Calu3 (cell line): Measurements from ENCODE around the gene KCP. TPM values are rescaled to one million over a fixed set of nuclear protein-coding genes. Genes with fewer than 3 reads are reported as not detected.
A peak's percentile ranks its signal among the peaks of the same experiment; 100 is the strongest.

Source experiments
- BruUV-seq: library from RNA; stranded (reverse); fragments of 400-500 nt; replicated peaks from 2 replicates; lab custom pipeline; 2021; lab: Mats Ljungman, UMichigan
- CTCF ChIA-PET: fragments of 300-600 bp; sonication (Branson Sonifier 250); formaldehyde crosslinking; loops from one replicate; lab custom pipeline; 2022; ENCODE audit warnings: antibody characterized with exemption; lab: Charles Lee
- DNase-seq: peaks from one replicate; pipeline ENCODE4 v3.0.0; 2022
- H3K27ac Mint-ChIP-seq: one replicate; pipeline ENCODE4 v1.8.0; 2022; ENCODE audit warnings: mixed read lengths; ENCODE audit not compliant: unreplicated experiment
- H3K27me3 Mint-ChIP-seq: one replicate; pipeline ENCODE4 v1.8.0; 2022; ENCODE audit warnings: mixed read lengths; ENCODE audit not compliant: unreplicated experiment
- H3K36me3 Mint-ChIP-seq: one replicate; pipeline ENCODE4 v1.8.0; 2022; ENCODE audit warnings: mild to moderate bottlenecking, moderate library complexity, mixed read lengths; ENCODE audit not compliant: insufficient read depth, unreplicated experiment
- H3K4me1 Mint-ChIP-seq: one replicate; pipeline ENCODE4 v1.8.0; 2022; ENCODE audit warnings: mild to moderate bottlenecking, low read depth, mixed read lengths; ENCODE audit not compliant: unreplicated experiment
- H3K4me3 Mint-ChIP-seq: one replicate; pipeline ENCODE4 v1.8.0; 2022; ENCODE audit warnings: mild to moderate bottlenecking, low read depth, moderate library complexity, mixed read lengths; ENCODE audit not compliant: unreplicated experiment
- H3K9me3 Mint-ChIP-seq: one replicate; pipeline ENCODE4 v1.8.0; 2022; ENCODE audit warnings: low read depth, mixed read lengths; ENCODE audit not compliant: unreplicated experiment
- CTCF ChIP-seq: fragments of 200-600 bp; IDR thresholded peaks from one replicate; pipeline ENCODE4 v1.8.0; 2022; ENCODE audit warnings: antibody characterized with exemption; ENCODE audit not compliant: unreplicated experiment
- intact Hi-C: fragments of 100-400 bp; cut with micrococcal nuclease; formaldehyde crosslinking; loops from one replicate; pipeline ENCODE4 v1.10.0; 2022; ENCODE audit not compliant: unreplicated experiment
- total RNA-seq: library from RNA; stranded (reverse); gene quantifications from 2 replicates; pipeline ENCODE4 v1.2.3, GENCODE V29; 2022

The KCP gene
- total RNA-seq, 1 experiment from 2014 or later, result 6.8 TPM

DNA sequence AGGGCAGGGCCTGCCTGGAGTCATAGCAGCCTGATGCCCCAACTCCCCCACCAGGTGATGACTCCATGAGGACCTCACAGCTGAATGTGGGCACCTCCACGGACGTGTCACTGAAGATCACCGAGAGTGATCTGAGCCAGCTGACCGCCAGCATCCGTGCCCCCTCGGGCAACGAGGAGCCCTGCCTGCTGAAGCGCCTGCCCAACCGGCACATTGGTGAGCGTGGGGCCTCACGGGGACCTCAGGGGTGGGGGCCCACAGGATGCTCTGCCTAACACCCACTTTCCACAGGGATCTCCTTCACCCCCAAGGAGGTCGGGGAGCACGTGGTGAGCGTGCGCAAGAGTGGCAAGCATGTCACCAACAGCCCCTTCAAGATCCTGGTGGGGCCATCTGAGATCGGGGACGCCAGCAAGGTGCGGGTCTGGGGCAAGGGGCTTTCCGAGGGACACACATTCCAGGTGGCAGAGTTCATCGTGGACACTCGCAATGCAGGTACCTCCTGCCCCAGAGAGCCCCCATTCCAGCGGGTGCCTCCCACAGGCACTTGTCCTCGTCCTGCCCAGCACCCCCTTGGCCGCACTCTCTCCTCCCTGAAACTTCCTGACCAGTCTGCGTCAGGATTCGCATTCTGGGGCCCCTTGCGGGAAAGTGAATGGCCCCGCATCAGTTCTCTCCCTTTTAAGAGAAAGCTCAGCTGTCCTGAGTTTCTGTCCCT is 57.8 kb downstream of the KCP start:
- BruUV-seq, result no TSS peak
- DNase-seq, result no peak
- intact Hi-C loops, result no loop called here
- Mint-ChIP-seq H3K9me3 (no peaks in the 10 kb centered on the region), H3K27ac (no peak overlapping the region), H3K27me3 (peaks cover 32% of the 10 kb centered on the region), H3K36me3 (no peaks in the 10 kb centered on the region), H3K4me3 (no peak overlapping the region), H3K4me1 (peaks cover 9% of the 10 kb centered on the region)
- no peak for TF ChIP-seq CTCF
- CTCF ChIA-PET, result no interaction called here

- Mint-ChIP-seq H3K4me3 (peak overlapping the region; percentile 35), H3K27me3 (peaks cover 16% of the 10 kb centered on the region), H3K4me1 (peaks cover 9% of the 10 kb centered on the region), H3K36me3 (no peaks in the 10 kb centered on the region), H3K27ac (no peak overlapping the region), H3K9me3 (no peaks in the 10 kb centered on the region)
- CTCF ChIA-PET, result interaction anchor here (0.8 to 1.1 kb wide), 2 partner anchors 10 to 13 kb away, joined by 3 read pairs; partner anchors contain the start of gene ATP6V1F
- intact Hi-C loops, result no loop called here
- no peak for TF ChIP-seq CTCF
- no TSS peak for BruUV-seq
- DNase-seq, result peak; percentile 14
These were observed 60.6 kb downstream of the KCP start for GRCh38 chr7:128849804-128850490.

DNA sequence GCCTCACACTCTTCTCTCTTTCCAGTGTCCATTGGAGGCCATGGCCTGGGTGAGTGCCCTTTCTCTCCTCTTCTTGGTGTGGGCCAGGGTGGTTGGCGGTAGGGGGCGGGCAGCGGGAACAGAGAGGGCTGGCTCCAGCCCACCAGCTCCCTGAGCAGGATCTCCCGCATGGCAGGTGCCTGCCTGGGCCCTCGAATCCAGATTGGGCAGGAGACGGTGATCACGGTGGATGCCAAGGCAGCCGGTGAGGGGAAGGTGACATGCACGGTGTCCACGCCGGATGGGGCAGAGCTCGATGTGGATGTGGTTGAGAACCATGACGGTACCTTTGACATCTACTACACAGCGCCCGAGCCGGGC is 61.4 kb downstream of the KCP start:
- no TSS peak for BruUV-seq
- Mint-ChIP-seq H3K36me3 (no peaks in the 10 kb centered on the region), H3K9me3 (no peaks in the 10 kb centered on the region), H3K27ac (no peak overlapping the region), H3K27me3 (peaks cover 10% of the 10 kb centered on the region), H3K4me3 (no peak overlapping the region), H3K4me1 (peaks cover 9% of the 10 kb centered on the region)
- intact Hi-C loops, result no loop called here
- CTCF ChIA-PET, result interaction anchor here (1.1 kb wide), 1 partner anchor 14 kb away, joined by 3 read pairs; the partner anchor contains the start of gene ATP6V1F
- no peak for TF ChIP-seq CTCF
- DNase-seq, result no peak

- intact Hi-C loops, result no loop called here
- DNase-seq, result no peak
- Mint-ChIP-seq H3K27ac (no peak overlapping the region), H3K27me3 (peaks cover 4% of the 10 kb centered on the region), H3K4me3 (no peak overlapping the region), H3K9me3 (no peaks in the 10 kb centered on the region), H3K4me1 (peaks cover 9% of the 10 kb centered on the region), H3K36me3 (no peaks in the 10 kb centered on the region)
- no TSS peak for BruUV-seq
- CTCF ChIA-PET, result interaction anchor here (0.6 kb wide), 1 partner anchor 103 kb away, joined by 3 read pairs; no protein-coding TSS in a partner anchor
- TF ChIP-seq CTCF, result no peak
These were observed 62.0 kb downstream of the KCP start for GRCh38 chr7:128848289-128849155.
